H1 (cell line): ENCODE results near the gene ITPR3. TPM values are rescaled to one million over a fixed set of nuclear protein-coding genes. Genes with fewer than 3 reads are reported as not detected.

Source experiments
- CTCF ChIP-seq, 3 experiments: IDR thresholded peaks; 1 replicate in 2 of 3; 2 replicates in 1 of 3; pipeline versions ENCODE4 v1.5.1 to v1.6.1; 2011; ENCODE audit warnings: low read length in 3 of 3, mild to moderate bottlenecking in 3 of 3, inconsistent platforms in 2 of 3, low read depth in 1 of 3, moderate library complexity in 1 of 3; ENCODE audit not compliant: insufficient read depth in 1 of 3; ENCODE audit errors: control extremely low read depth in 1 of 3
- polyA plus RNA-seq, 7 experiments: library from polyadenylated mRNA; depleted of rRNA in 3 of 7; stranded (reverse) in 5 of 7; unstranded in 2 of 7; fragments of >200 nt in 5 of 7; fragments of 200-250 nt in 2 of 7; gene quantifications; 1 replicate in 5 of 7; 2 replicates in 1 of 7; 4 replicates in 1 of 7; pipeline versions ENCODE4 v1.2.1 to v1.2.3, GENCODE V29; 2011 to 2013; ENCODE audit warnings: missing spikeins in 2 of 7, mixed read lengths in 2 of 7
- total RNA-seq: library from RNA; stranded (reverse); fragmentation: NEBNext Ultra II Directional; extraction: Animal tissue kit (Norgen Biotek cat#: 25700); gene quantifications from 2 replicates; pipeline ENCODE4 v1.2.1, GENCODE V29; 2021

ITPR3 gene
- total and polyA plus RNA-seq, 2 of the 8 experiments (the other 6 are each of a cell fraction or from before 2014, with no cell fraction given): 29.1 to 45.7 TPM

GRCh38 chr6:33632558-33633039 lies 11.5 kb downstream of the ITPR3 start (continued):
- TF ChIP-seq CTCF (IDR thresholded peaks at IDR 0.05; ENCODE audit: control extremely low read depth in 1 of 3, insufficient read depth in 1 of 3, low read depth in 1 of 3, low read length in 3 of 3): peak in 2 of 3 experiments; percentile 99 to 100; a peak in 3 of 4 replicates
- TF ChIP-seq, all 59 proteins: peak for 8
